NCI-H1694 (cell line): ENCODE results near the gene STX11.

Experiments used
- DNase-seq: peaks from one replicate; lab custom pipeline; 2025; lab: John Stamatoyannopoulos, UW

The STX11 gene

GRCh38 chr6:144143106-144143505 is 7.2 kb upstream of the STX11 start:
- DNase-seq: no peak

GRCh38 chr6:144143878-144144277 is 6.4 kb upstream of the STX11 start:
- no peak for DNase-seq

- no peak for DNase-seq
Observed at GRCh38 chr6:144144996-144145395, 5.3 kb upstream of the STX11 start.

- DNase-seq: no peak
Observed at GRCh38 chr6:144145541-144145940, 4.8 kb upstream of the STX11 start.

- no peak for DNase-seq
Observed at GRCh38 chr6:144148886-144149285, 1.4 kb upstream of the STX11 start.

- DNase-seq: no peak
Observed at GRCh38 chr6:144149558-144149893, 791 bp upstream of the STX11 start.

- DNase-seq: no peak
Observed at GRCh38 chr6:144150710-144151657, 667 bp downstream of the STX11 start.

GRCh38 chr6:144152334-144152900 is 2.1 kb downstream of the STX11 start:
- DNase-seq: no peak

GRCh38 chr6:144153260-144153659 is 2.9 kb downstream of the STX11 start:
- no peak for DNase-seq

GRCh38 chr6:144153971-144154370 is 3.7 kb downstream of the STX11 start:
- no peak for DNase-seq

- DNase-seq: no peak
Observed at GRCh38 chr6:144155529-144155928, 5.2 kb downstream of the STX11 start.

GRCh38 chr6:144156338-144156737 is 6.0 kb downstream of the STX11 start:
- DNase-seq: no peak

- no peak for DNase-seq
Observed at GRCh38 chr6:144156991-144157390, 6.7 kb downstream of the STX11 start.

GRCh38 chr6:144158133-144158532 is 7.8 kb downstream of the STX11 start:
- no peak for DNase-seq

GRCh38 chr6:144159223-144159622 is 8.9 kb downstream of the STX11 start:
- no peak for DNase-seq

GRCh38 chr6:144159742-144160141 is 9.4 kb downstream of the STX11 start:
- no peak for DNase-seq

- DNase-seq: no peak
Observed at GRCh38 chr6:144160431-144161005, 10.2 kb downstream of the STX11 start.

- no peak for DNase-seq
Observed at GRCh38 chr6:144161975-144162374, 11.7 kb downstream of the STX11 start.

GRCh38 chr6:144162977-144163376 is 12.7 kb downstream of the STX11 start:
- no peak for DNase-seq

- no peak for DNase-seq
Observed at GRCh38 chr6:144165784-144166183, 15.5 kb downstream of the STX11 start.

GRCh38 chr6:144170044-144170443 is 19.7 kb downstream of the STX11 start:
- DNase-seq: no peak

GRCh38 chr6:144171406-144171805 is 21.1 kb downstream of the STX11 start:
- DNase-seq: no peak

- no peak for DNase-seq
Observed at GRCh38 chr6:144174006-144174405, 23.7 kb downstream of the STX11 start.
